GM12892 (cell line): ENCODE measurements around the gene UGT1A4.

ENCODE experiments used
- POLR2A ChIP-seq: IDR thresholded peaks from 2 replicates; pipeline ENCODE4 v1.6.1; 2011; ENCODE audit warnings: low read depth, low read length, control low read depth
- POLR2AphosphoS5 ChIP-seq: IDR thresholded peaks from 2 replicates; pipeline ENCODE4 v1.6.1; 2011; ENCODE audit warnings: low read depth, low read length, control low read depth
- TAF1 ChIP-seq: IDR thresholded peaks from 2 replicates; pipeline ENCODE4 v1.6.1; 2011; ENCODE audit warnings: low read depth, mild to moderate bottlenecking, control low read depth, low read length, borderline replicate concordance

GRCh38 chr2:233791883-233792329, 73.4 kb downstream of the UGT1A4 start:
- no peak for TF ChIP-seq POLR2AphosphoS5
- TF ChIP-seq POLR2A: no peak
- TF ChIP-seq TAF1: no peak
